ENCODE results near the gene ATP6V1G2. TPM values are rescaled to one million over a fixed set of nuclear protein-coding genes. Genes with fewer than 3 reads are reported as not detected.

Gene ATP6V1G2
- polyA plus RNA-seq, 1 donor from 2014 or later: 56.7 TPM

DNA sequence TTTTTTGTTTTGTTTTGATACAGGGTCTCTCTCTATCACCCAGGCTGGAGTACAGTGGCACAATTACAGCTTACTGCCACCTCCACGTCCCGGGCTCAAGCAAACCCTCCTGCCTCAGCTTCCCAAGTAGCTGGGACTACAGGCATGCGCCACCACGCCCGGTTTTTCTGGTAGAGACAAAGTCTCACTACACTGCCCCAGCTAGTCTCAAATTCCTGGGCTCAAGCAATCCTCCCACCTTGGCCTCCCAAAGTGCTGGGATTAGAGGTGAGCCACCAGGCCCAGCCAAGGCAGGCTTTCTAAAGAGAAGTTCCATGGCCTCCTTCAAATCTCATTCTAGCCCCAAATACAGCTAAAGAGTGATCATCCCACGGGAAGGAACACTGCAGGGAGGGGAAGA lies 12.4 kb downstream of the ATP6V1G2 start:
- Histone ChIP-seq H4K20me1 (ENCODE audit: insufficient read depth) (peaks cover 33% of the 10 kb centered on the region), H3K4me2 (ENCODE audit: low read length) (no peak overlapping the region), H3K79me2 (replicated peaks; ENCODE audit: insufficient read depth, low read length) (peaks cover 30% of the 10 kb centered on the region), H3K9me2 (ENCODE audit: insufficient read depth, low read length) (no peaks in the 10 kb centered on the region), H3K27me3 (ENCODE audit: insufficient read depth, low read depth, low read length) (no peaks in the 10 kb centered on the region), H3K9ac (ENCODE audit: low read length) (no peak overlapping the region), H2AFZ (ENCODE audit: low read depth, low read length) (no peak overlapping the region), H3K4me3 (ENCODE audit: low read length) (no peak overlapping the region), H3K36me3 (ENCODE audit: insufficient read depth, low read length) (no peaks in the 10 kb centered on the region), H3F3A (ENCODE audit: insufficient read depth, low read length, poor library complexity, severe bottlenecking) (no peaks in the 10 kb centered on the region), H3K9me3 (ENCODE audit: low read length) (no peaks in the 10 kb centered on the region), H3K27ac (ENCODE audit: low read length) (no peak overlapping the region)
- TF ChIP-seq SMC3 (conservative IDR thresholded peaks at IDR 0.05; ENCODE audit: poor library complexity) (no peak), CTCF (IDR thresholded peaks at IDR 0.05; ENCODE audit: poor library complexity, severe bottlenecking) (no peak), RAD21 (conservative IDR thresholded peaks at IDR 0.05) (no peak), POLR2AphosphoS5 (IDR thresholded peaks at IDR 0.05) (no peak), EZH2 (IDR thresholded peaks at IDR 0.05; ENCODE audit: borderline replicate concordance, insufficient read depth, low read length, poor library complexity, severe bottlenecking) (no peak), REST (IDR thresholded peaks at IDR 0.05; ENCODE audit: borderline replicate concordance) (no peak), EP300 (conservative IDR thresholded peaks at IDR 0.05; ENCODE audit: poor library complexity, severe bottlenecking) (no peak), TAF1 (IDR thresholded peaks at IDR 0.05; ENCODE audit: low read depth) (no peak), MXI1 (conservative IDR thresholded peaks at IDR 0.05; ENCODE audit: poor library complexity, severe bottlenecking) (no peak)

GRCh38 chr6:31533455-31533841 lies 13.0 kb downstream of the ATP6V1G2 start:
- Histone ChIP-seq H3K36me3 (ENCODE audit: insufficient read depth, low read length) (no peaks in the 10 kb centered on the region), H4K20me1 (ENCODE audit: insufficient read depth) (peaks cover 28% of the 10 kb centered on the region)
- TF ChIP-seq MXI1 (conservative IDR thresholded peaks at IDR 0.05; ENCODE audit: poor library complexity, severe bottlenecking): no peak
- TF ChIP-seq EP300 (conservative IDR thresholded peaks at IDR 0.05; ENCODE audit: poor library complexity, severe bottlenecking): no peak
- no peak for TF ChIP-seq CTCF (IDR thresholded peaks at IDR 0.05; ENCODE audit: poor library complexity, severe bottlenecking)
- no peak for TF ChIP-seq POLR2AphosphoS5 (IDR thresholded peaks at IDR 0.05)
- no peak for TF ChIP-seq SMC3 (conservative IDR thresholded peaks at IDR 0.05; ENCODE audit: poor library complexity)
- no peak for TF ChIP-seq RAD21 (conservative IDR thresholded peaks at IDR 0.05)
- TF ChIP-seq EZH2 (IDR thresholded peaks at IDR 0.05; ENCODE audit: borderline replicate concordance, insufficient read depth, low read length, poor library complexity, severe bottlenecking): no peak
- TF ChIP-seq TAF1 (IDR thresholded peaks at IDR 0.05; ENCODE audit: low read depth): no peak

More at GRCh38 chr6:31533455-31533841, 13.0 kb downstream of the ATP6V1G2 start:
- no peak overlapping the region for H3K27ac ChIP-seq (ENCODE audit: low read length)
- H3K9me2 ChIP-seq (ENCODE audit: insufficient read depth, low read length): no peaks in the 10 kb centered on the region
- no peak overlapping the region for H3K4me3 ChIP-seq (ENCODE audit: low read length)
- H2AFZ ChIP-seq (ENCODE audit: low read depth, low read length): no peak overlapping the region
- H3K9me3 ChIP-seq (ENCODE audit: low read length): no peaks in the 10 kb centered on the region
- H3F3A ChIP-seq (ENCODE audit: insufficient read depth, low read length, poor library complexity, severe bottlenecking): peaks cover 2% of the 10 kb centered on the region
- no peaks in the 10 kb centered on the region for H3K27me3 ChIP-seq (ENCODE audit: insufficient read depth, low read depth, low read length)
- no peak overlapping the region for H3K4me2 ChIP-seq (ENCODE audit: low read length)
- peaks cover 25% of the 10 kb centered on the region for H3K79me2 ChIP-seq (replicated peaks; ENCODE audit: insufficient read depth, low read length)
- no peak overlapping the region for H3K9ac ChIP-seq (ENCODE audit: low read length)

All from neural cell (in vitro differentiated cells).